HCT116 (cell line): ENCODE measurements around the gene CCDC197. TPM values are rescaled to one million over a fixed set of nuclear protein-coding genes. Genes with fewer than 3 reads are reported as not detected.

Experiments
- ATAC-seq: fragments of 200-7000 bp; cut with Tn5 transposase; 2 replicates; pipeline ENCODE4 v1.9.1; 2020; ENCODE audit warnings: mild to moderate bottlenecking, moderate library complexity
- BruUV-seq: library from RNA; stranded (reverse); fragments of 400-500 nt; replicated peaks from 2 replicates; lab custom pipeline; 2021; lab: Mats Ljungman, UMichigan
- CTCF ChIA-PET: fragments of 300-600 bp; sonication (Branson Sonifier 250); formaldehyde crosslinking; loops from one replicate; lab custom pipeline; 2021; ENCODE audit warnings: antibody characterized with exemption; lab: Charles Lee
- POLR2A ChIA-PET: fragments of 300-600, 350-600 bp; sonication (Branson Sonifier 250); formaldehyde crosslinking; loops from one replicate; lab custom pipeline; 2021; ENCODE audit warnings: antibody characterized with exemption; lab: Charles Lee
- RAD21 ChIA-PET, 2 experiments: fragments of 300-600 bp; sonication (Branson Sonifier 250); formaldehyde crosslinking; loops; one replicate each; lab custom pipeline; 2023; ENCODE audit warnings: low total read pairs in 2 of 2; ENCODE audit not compliant: uncharacterized antibody in 2 of 2, unreplicated experiment in 2 of 2, low non-redundant PET in 1 of 2; lab: Charles Lee
- DNase-seq: peaks from one replicate; pipeline ENCODE4 v3.0.0-alpha.2; 2010; ENCODE audit warnings: low read depth, low spot score
- H2AFZ ChIP-seq: fragments of 200-600 bp; shearing (Covaris generic), sonication (generic); 2 replicates; pipeline ENCODE4 v1.6.1; 2017; ENCODE audit warnings: low read depth, mixed run types, mixed read lengths, antibody characterized with exemption, low read length; ENCODE audit not compliant: poor library complexity, severe bottlenecking
- H3K27ac ChIP-seq: 2 replicates; pipeline ENCODE4 v1.5.1; 2012; ENCODE audit warnings: low read depth, low read length
- H3K27me3 ChIP-seq: fragments of 200-600 bp; sonication (generic); 2 replicates; pipeline ENCODE4 v1.6.1; 2016; ENCODE audit warnings: mixed run types, low read length, mixed read lengths; ENCODE audit not compliant: insufficient read depth
- H3K36me3 ChIP-seq, 2 experiments: fragments of 200-500 bp in 1 of 2; fragments of 200-600 bp in 1 of 2; sonication (Bioruptor generic) in 1 of 2; sonication (generic) in 1 of 2; 2 replicates each; pipeline versions ENCODE4 v1.5.1 to v1.6.1; 2014 to 2016; ENCODE audit warnings: low read length in 2 of 2, inconsistent platforms in 1 of 2, mixed read lengths in 1 of 2, mixed run types in 1 of 2; ENCODE audit not compliant: insufficient read depth in 2 of 2, control insufficient read depth in 1 of 2
- H3K4me1 ChIP-seq, 2 experiments: fragments of 200-600 bp in 1 of 2; sonication (generic) in 1 of 2; 2 replicates each; pipeline versions ENCODE4 v1.5.1 to v1.6.1; 2012 to 2017; ENCODE audit warnings: low read length in 2 of 2, inconsistent platforms in 1 of 2, mild to moderate bottlenecking in 1 of 2, mixed read lengths in 1 of 2, mixed run types in 1 of 2, moderate library complexity in 1 of 2; ENCODE audit not compliant: insufficient read depth in 2 of 2, control insufficient read depth in 1 of 2
- H3K4me2 ChIP-seq: fragments of 200-600 bp; sonication (generic); 2 replicates; pipeline ENCODE4 v1.6.1; 2017; ENCODE audit warnings: mixed run types, low read length, mixed read lengths
- H3K4me3 ChIP-seq, 2 experiments: fragments of 200-600 bp in 1 of 2; sonication (generic) in 1 of 2; replicated peaks in 1 of 2; 2 replicates each; pipeline ENCODE4 v1.5.1; 2011 to 2016; ENCODE audit warnings: low read length in 2 of 2, control low read depth in 1 of 2, low read depth in 1 of 2, mild to moderate bottlenecking in 1 of 2, mixed read lengths in 1 of 2, mixed run types in 1 of 2
- H3K79me2 ChIP-seq: fragments of 200-600 bp; sonication (generic); 2 replicates; pipeline ENCODE4 v1.6.1; 2017; ENCODE audit warnings: mild to moderate bottlenecking, mixed run types, low read length, moderate library complexity, mixed read lengths; ENCODE audit not compliant: insufficient read depth
- H3K9ac ChIP-seq: fragments of 200-600 bp; sonication (generic); 2 replicates; pipeline ENCODE4 v1.6.1; 2016; ENCODE audit warnings: low read length, mixed read lengths
- H3K9me2 ChIP-seq: fragments of 200-600 bp; sonication (generic), shearing (Covaris generic); 2 replicates; pipeline ENCODE4 v1.6.1; 2017; ENCODE audit warnings: mixed run types, mild to moderate bottlenecking, moderate library complexity; ENCODE audit not compliant: insufficient read depth
- H3K9me3 ChIP-seq, 2 experiments: fragments of 200-500 bp in 1 of 2; fragments of 200-600 bp in 1 of 2; sonication (Bioruptor generic) in 1 of 2; sonication (generic) in 1 of 2; 2 replicates each; pipeline ENCODE4 v1.6.1; 2014 to 2017; ENCODE audit warnings: low read length in 2 of 2, mixed read lengths in 2 of 2, inconsistent platforms in 1 of 2, low read depth in 1 of 2, mild to moderate bottlenecking in 1 of 2, mixed run types in 1 of 2, moderate library complexity in 1 of 2; ENCODE audit not compliant: control insufficient read depth in 1 of 2, insufficient read depth in 1 of 2
- H4K20me1 ChIP-seq: fragments of 200-600 bp; sonication (generic), shearing (Covaris generic); 2 replicates; pipeline ENCODE4 v1.6.1; 2017; ENCODE audit warnings: mixed run types, mild to moderate bottlenecking, moderate library complexity; ENCODE audit not compliant: insufficient read depth
- ATF3 ChIP-seq: IDR thresholded peaks from 2 replicates; pipeline ENCODE4 v1.6.1; 2012
- CBX3 ChIP-seq: IDR thresholded peaks from 2 replicates; pipeline ENCODE4 v1.6.1; 2012; ENCODE audit warnings: low read depth
- CEBPB ChIP-seq: IDR thresholded peaks from 2 replicates; pipeline ENCODE4 v1.6.1; 2012; ENCODE audit warnings: low read depth
- CTCF ChIP-seq, 3 experiments: fragments of 200-600 bp in 1 of 3; sonication (generic) in 1 of 3; IDR thresholded peaks in 2 of 3; conservative IDR thresholded peaks in 1 of 3; 2 replicates each; pipeline ENCODE4 v1.5.1; 2012 to 2017; ENCODE audit warnings: low read depth in 2 of 3, low read length in 2 of 3, antibody characterized with exemption in 1 of 3, borderline replicate concordance in 1 of 3, control low read depth in 1 of 3, mild to moderate bottlenecking in 1 of 3, mixed read lengths in 1 of 3, mixed run types in 1 of 3, moderate library complexity in 1 of 3; ENCODE audit not compliant: insufficient read depth in 1 of 3
- EZH2 ChIP-seq: fragments of 200-600 bp; sonication (generic); IDR thresholded peaks from 2 replicates; pipeline ENCODE4 v1.6.1; 2017; ENCODE audit warnings: antibody characterized with exemption, mixed run types
- JUND ChIP-seq: IDR thresholded peaks from 2 replicates; pipeline ENCODE4 v1.6.1; 2012
- POLR2AphosphoS5 ChIP-seq: IDR thresholded peaks from 2 replicates; pipeline ENCODE4 v1.6.1; 2011; ENCODE audit warnings: mild to moderate bottlenecking, low read depth, low read length, moderate library complexity
- SIN3A ChIP-seq: IDR thresholded peaks from 2 replicates; pipeline ENCODE4 v1.6.1; 2012; ENCODE audit warnings: low read depth
- SP1 ChIP-seq: IDR thresholded peaks from 2 replicates; pipeline ENCODE4 v1.6.1; 2012; ENCODE audit warnings: low read depth
- ZNF274 ChIP-seq: fragments of 200-500 bp; sonication (Bioruptor generic); IDR thresholded peaks from 2 replicates; pipeline ENCODE4 v1.6.1; 2014; ENCODE audit warnings: mild to moderate bottlenecking, low read depth, low read length, inconsistent platforms
- intact Hi-C: fragments of 100-400 bp; cut with micrococcal nuclease; formaldehyde crosslinking; loops from 2 replicates; pipeline ENCODE4 v1.10.0; 2022
- total RNA-seq: library from RNA; stranded (reverse); gene quantifications from one replicate; pipeline ENCODE4 v1.2.1, GENCODE V29; 2021; ENCODE audit not compliant: unreplicated experiment

Gene CCDC197
- total RNA-seq, 1 experiment from 2014 or later = not detected

DNA sequence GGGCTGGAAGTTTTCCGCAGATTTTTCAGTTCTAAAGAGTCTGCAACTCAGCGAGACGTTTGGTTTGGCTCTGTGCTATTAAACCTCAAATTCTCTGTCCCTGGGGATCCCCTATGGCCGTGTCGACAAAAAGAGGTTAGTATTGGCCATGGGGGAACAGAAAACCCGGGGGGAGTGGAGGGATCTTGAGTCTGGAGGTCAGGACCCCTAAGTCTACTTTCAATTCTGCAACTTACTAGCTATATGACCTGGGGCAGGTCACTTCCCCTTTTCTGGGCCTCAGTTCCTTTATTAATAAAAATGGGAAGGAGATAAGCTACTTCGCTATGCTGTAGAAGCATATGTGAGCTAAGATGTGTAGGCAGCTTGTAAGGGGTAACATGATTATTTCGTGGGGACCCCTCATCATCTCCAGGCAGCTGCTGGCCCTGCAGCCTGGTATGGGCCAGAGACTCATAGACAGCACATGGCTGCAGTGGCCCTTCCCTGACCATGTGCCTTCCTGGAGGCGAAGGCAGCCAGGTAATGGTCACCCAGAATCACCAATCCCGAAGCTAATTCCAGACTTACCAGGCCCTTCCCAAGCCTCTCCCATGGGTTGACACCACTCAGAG lies 29.4 kb upstream of the CCDC197 start (continued):
- no peak for TF ChIP-seq CTCF (IDR thresholded peaks at IDR 0.05 in 2 of 3, conservative IDR thresholded peaks at IDR 0.05 in 1 of 3; ENCODE audit: borderline replicate concordance in 1 of 3, insufficient read depth in 1 of 3, low read depth in 2 of 3, low read length in 2 of 3)
- TF ChIP-seq, all 23 proteins: peak for 0

DNA sequence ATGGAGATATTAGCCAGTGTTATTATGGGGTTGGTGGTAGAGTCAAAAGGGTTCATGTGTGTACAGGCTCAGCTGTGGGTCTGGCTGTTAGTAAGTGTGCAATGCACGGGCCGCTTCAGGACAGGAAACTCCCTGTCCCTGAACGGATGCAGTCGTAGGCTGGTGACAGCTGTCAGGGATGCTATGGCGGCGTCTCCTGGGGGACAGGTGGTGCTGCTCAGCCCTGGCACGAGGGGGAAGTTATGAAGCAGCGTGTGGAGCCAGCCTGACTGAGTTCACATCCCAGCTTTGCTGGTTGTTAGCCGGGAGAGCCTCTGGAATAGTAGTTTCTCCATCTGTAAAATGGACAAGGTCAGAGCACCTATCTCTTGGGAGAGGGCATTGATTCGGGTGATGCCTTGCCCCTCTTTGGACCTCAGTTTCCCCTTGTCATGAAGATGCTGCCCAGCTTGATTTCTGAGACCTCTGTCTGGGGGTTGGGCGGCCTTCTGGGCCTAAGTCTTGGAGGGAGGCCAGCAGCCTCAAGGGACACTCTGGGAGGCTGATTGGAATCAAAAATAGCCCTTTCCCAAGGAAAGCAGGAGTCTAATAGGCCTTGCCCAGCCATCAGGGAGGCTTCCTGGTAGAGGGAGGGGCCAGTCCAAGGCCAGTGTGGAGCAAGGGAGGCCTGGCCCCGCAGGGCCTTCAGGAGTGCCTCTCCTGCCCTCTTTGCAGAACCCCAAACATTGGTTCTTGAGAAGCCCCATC lies 27.8 kb upstream of the CCDC197 start:
- H3K36me3 ChIP-seq = no peaks in the 10 kb centered on the region
- CTCF ChIA-PET = interaction anchor here (8.7 kb wide), 1 partner anchor 29 kb away, joined by 120 read pairs; no protein-coding TSS in a partner anchor
- POLR2A ChIA-PET = no interaction called here
- DNase-seq (no peak), ATAC-seq (no peak)
- RAD21 ChIA-PET = no interaction called here
- no peak overlapping the region for H2AFZ ChIP-seq
- no peaks in the 10 kb centered on the region for H3K9me3 ChIP-seq
- no peak for TF ChIP-seq SIN3A
- no peak for TF ChIP-seq EZH2
- TF ChIP-seq ZNF274 = no peak
- TF ChIP-seq CBX3 = no peak
- no peak for TF ChIP-seq CEBPB
- no peak for TF ChIP-seq POLR2AphosphoS5
- TF ChIP-seq ATF3 = no peak
- TF ChIP-seq JUND = no peak
- TF ChIP-seq SP1 = no peak
- H3K4me1 ChIP-seq = peaks cover 0 to 23% of the 10 kb centered on the region in 2 experiments; a peak in 2 of 4 replicates
- intact Hi-C loops = no loop called here
- H3K4me3 ChIP-seq = no peak overlapping the region
- H3K79me2 ChIP-seq = no peaks in the 10 kb centered on the region
- H3K27me3 ChIP-seq = no peaks in the 10 kb centered on the region
- H3K9ac ChIP-seq = no peak overlapping the region
- no peaks in the 10 kb centered on the region for H4K20me1 ChIP-seq
- no peak overlapping the region for H3K27ac ChIP-seq
- H3K4me2 ChIP-seq = no peak overlapping the region
- H3K9me2 ChIP-seq = no peaks in the 10 kb centered on the region
- no TSS peak for BruUV-seq
